Activated B cell treated with CpG ODN at 0.5 μM for 24 hours (primary cell): ENCODE measurements around the gene DRC3. TPM values are rescaled to one million over a fixed set of nuclear protein-coding genes. Genes with fewer than 3 reads are reported as not detected.
"Not testable (repeated sequence)": the region's sequence is repeated elsewhere in the genome, so short reads cannot be mapped to it uniquely, and the experiment has no call there.

Experiments used
- ATAC-seq: fragments of 200-7000 bp; cut with Tn5 transposase; one replicate; pipeline ENCODE4 v1.10.0; 2021; ENCODE audit warnings: low read depth, mild to moderate bottlenecking, moderate library complexity
- CTCF ChIA-PET: fragments of 350-600 bp; sonication (Branson Sonifier 250); formaldehyde crosslinking; loops from one replicate; lab custom pipeline; 2021; ENCODE audit warnings: antibody characterized with exemption; lab: Charles Lee
- POLR2A ChIA-PET: fragments of 350-600 bp; sonication (Branson Sonifier 250); formaldehyde crosslinking; loops from one replicate; lab custom pipeline; 2021; ENCODE audit warnings: antibody characterized with exemption; lab: Charles Lee
- DNase-seq: peaks from one replicate; pipeline ENCODE4 v3.0.0; 2022
- H3K27ac Mint-ChIP-seq: one replicate; pipeline ENCODE4 v1.8.0; 2020; ENCODE audit warnings: mixed read lengths
- H3K27me3 Mint-ChIP-seq: one replicate; pipeline ENCODE4 v1.8.0; 2021; ENCODE audit warnings: mixed read lengths
- H3K36me3 Mint-ChIP-seq: one replicate; pipeline ENCODE4 v1.8.0; 2021; ENCODE audit warnings: low read depth, mixed read lengths
- H3K4me1 Mint-ChIP-seq: one replicate; pipeline ENCODE4 v1.8.0; 2021; ENCODE audit warnings: mixed read lengths
- H3K4me3 Mint-ChIP-seq: one replicate; pipeline ENCODE4 v1.8.0; 2020; ENCODE audit warnings: mild to moderate bottlenecking, mixed read lengths
- H3K9me3 Mint-ChIP-seq: one replicate; pipeline ENCODE4 v1.8.0; 2020; ENCODE audit warnings: mixed read lengths
- intact Hi-C: fragments of 100-400 bp; cut with micrococcal nuclease; formaldehyde crosslinking; loops from one replicate; pipeline ENCODE4 v1.15.1; 2024
- total RNA-seq: library from RNA; stranded (reverse); gene quantifications from 2 replicates; pipeline ENCODE4 v1.2.3, GENCODE V29; 2022
- TF ChIP-seq, protein P1 (sequence below): fragments of 200-600 bp; IDR thresholded peaks from one replicate; pipeline ENCODE4 v1.8.0; 2022; ENCODE audit warnings: antibody characterized with exemption, mild to moderate bottlenecking

The DRC3 gene
- total RNA-seq, 1 donor from 2014 or later, result not detected

DNA sequence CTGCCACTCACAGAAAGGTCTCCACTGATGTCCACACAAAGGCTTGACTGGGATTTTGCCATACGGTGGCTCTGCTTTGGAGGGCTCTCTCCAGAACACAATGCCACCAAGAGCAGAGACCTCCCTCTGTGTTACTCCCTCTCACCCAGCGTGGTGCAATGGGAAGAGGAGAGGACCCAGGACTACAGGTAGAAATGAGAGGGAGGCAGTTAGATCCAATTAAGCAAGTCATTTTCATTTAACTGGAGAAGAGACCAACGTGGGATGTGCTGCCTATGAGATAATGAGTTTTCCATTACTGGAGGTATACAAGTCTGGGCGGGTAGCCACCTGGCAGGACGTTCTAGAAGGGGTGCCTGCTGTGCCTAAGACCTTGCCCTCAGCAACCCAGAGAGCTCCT is 34.7 kb upstream of the DRC3 start:
- intact Hi-C loops, result no loop called here
- POLR2A ChIA-PET, result no interaction called here
- peaks cover 8% of the 10 kb centered on the region for H3K4me1 Mint-ChIP-seq

DNA sequence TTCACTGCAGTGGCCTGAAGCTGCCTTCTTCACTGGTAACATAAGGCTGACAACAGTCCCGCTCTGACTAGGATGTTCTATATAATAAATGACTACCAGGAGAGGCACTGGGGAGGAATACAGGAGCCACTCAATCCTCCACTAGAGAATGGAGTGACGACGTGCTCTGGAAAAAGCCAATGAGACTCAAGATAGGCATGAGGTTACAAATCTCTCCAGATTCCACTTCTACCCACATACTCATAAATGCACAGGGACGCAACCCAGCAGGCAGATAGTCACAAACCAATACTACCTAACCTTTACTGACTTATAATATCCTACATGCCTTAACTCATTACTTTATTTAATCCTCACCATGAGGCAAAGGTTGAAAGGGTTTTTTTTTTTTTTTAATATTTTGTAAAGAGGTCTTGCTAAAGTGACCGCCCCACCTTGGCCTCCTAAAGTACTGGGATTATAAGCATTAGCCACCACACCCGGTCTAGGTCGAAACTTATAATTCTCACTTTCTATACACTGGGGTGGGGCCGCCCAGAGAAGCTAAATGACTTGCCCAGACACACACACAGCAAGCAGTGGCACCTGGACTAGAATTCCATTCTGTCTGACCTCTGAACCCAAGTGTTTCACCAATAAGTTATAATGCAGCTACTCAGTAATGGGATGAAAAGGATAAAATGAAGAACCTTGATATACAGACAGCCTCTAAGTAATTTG is 34.1 kb upstream of the DRC3 start:
- DNase-seq, result no peak
- no peak overlapping the region for H3K27ac Mint-ChIP-seq
- ChIA-PET POLR2A (no interaction called here), CTCF (no interaction called here)
- H3K4me1 Mint-ChIP-seq, result peaks cover 13% of the 10 kb centered on the region
- intact Hi-C loops, result no loop called here
- no peak for ATAC-seq
- H3K9me3 Mint-ChIP-seq, result no peaks in the 10 kb centered on the region
- TF ChIP-seq, protein P1, sequence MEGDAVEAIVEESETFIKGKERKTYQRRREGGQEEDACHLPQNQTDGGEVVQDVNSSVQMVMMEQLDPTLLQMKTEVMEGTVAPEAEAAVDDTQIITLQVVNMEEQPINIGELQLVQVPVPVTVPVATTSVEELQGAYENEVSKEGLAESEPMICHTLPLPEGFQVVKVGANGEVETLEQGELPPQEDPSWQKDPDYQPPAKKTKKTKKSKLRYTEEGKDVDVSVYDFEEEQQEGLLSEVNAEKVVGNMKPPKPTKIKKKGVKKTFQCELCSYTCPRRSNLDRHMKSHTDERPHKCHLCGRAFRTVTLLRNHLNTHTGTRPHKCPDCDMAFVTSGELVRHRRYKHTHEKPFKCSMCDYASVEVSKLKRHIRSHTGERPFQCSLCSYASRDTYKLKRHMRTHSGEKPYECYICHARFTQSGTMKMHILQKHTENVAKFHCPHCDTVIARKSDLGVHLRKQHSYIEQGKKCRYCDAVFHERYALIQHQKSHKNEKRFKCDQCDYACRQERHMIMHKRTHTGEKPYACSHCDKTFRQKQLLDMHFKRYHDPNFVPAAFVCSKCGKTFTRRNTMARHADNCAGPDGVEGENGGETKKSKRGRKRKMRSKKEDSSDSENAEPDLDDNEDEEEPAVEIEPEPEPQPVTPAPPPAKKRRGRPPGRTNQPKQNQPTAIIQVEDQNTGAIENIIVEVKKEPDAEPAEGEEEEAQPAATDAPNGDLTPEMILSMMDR, result no peak
- H3K36me3 Mint-ChIP-seq, result no peaks in the 10 kb centered on the region
- H3K27me3 Mint-ChIP-seq, result no peaks in the 10 kb centered on the region
- H3K4me3 Mint-ChIP-seq, result no peak overlapping the region

More for the DNA sequence above, 34.7 kb upstream of the DRC3 start:
- CTCF ChIA-PET, result no interaction called here
- H3K27me3 Mint-ChIP-seq, result no peaks in the 10 kb centered on the region
- DNase-seq (no peak), ATAC-seq (no peak)
- no peak overlapping the region for H3K27ac Mint-ChIP-seq
- H3K36me3 Mint-ChIP-seq, result no peaks in the 10 kb centered on the region
- H3K4me3 Mint-ChIP-seq, result no peak overlapping the region
- H3K9me3 Mint-ChIP-seq, result no peaks in the 10 kb centered on the region
- TF ChIP-seq, protein P1, result no peak

DNA sequence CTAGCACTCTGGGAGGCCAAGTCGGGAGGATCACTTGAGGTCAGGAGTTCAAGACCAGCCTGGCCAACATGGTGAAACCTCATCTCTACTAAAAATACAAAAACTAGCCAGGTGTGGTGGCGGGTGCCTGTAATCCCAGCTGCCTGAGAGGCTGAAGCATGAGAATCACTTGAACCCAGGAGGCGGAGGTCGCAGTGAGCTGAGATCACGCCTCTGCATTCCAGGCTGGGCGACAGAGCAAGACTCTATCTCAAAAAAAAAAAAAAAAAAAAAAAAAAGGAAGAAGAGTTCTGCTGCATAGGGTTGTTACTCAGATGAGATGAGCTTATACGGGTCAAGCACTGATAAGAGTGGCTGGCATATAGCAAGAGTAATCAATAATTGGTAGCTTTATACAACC is 32.7 kb upstream of the DRC3 start:
- CTCF ChIA-PET, H3K9me3 Mint-ChIP-seq, DNase-seq, H3K4me3 Mint-ChIP-seq, H3K27me3 Mint-ChIP-seq, H3K36me3 Mint-ChIP-seq, intact Hi-C loops, ATAC-seq, H3K27ac Mint-ChIP-seq: not testable (repeated sequence)
- H3K4me1 Mint-ChIP-seq, result peaks cover 15% of the 10 kb centered on the region
- POLR2A ChIA-PET, result interaction anchor here (0.7 kb wide), 1 partner anchor 20 kb away, joined by 12 read pairs; no protein-coding TSS in a partner anchor

DNA sequence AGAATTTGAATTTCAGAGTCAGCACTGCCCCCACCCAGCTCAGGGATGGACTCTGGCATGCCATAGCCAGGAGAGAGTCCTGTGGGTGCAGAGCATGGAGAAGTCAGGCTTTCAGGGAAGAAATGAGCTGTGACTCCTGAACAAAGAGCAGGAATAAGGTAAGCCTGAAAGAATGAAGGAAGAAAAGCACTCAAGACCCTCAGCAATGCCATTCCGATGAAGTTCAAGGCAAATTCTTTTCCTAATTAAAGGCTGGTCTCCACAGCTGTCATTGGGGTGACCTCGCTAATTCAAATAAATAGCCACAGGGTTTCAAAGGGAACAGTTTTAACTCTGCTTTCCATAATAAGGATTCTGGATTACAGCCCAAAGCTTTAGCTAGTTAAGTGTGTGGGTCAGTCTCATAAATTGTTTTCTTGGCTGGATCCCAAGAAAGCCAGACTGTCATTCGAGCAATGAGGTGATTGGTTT is 32.2 kb upstream of the DRC3 start:
- no peak overlapping the region for H3K4me3 Mint-ChIP-seq
- ATAC-seq, result no peak
- no peaks in the 10 kb centered on the region for H3K36me3 Mint-ChIP-seq
- TF ChIP-seq, protein P1, result no peak
- CTCF ChIA-PET, result interaction anchor here (0.6 kb wide), 1 partner anchor 21 kb away, joined by 3 read pairs; no protein-coding TSS in a partner anchor
- H3K4me1 Mint-ChIP-seq, result peaks cover 14% of the 10 kb centered on the region
- no peak for DNase-seq
- no peaks in the 10 kb centered on the region for H3K9me3 Mint-ChIP-seq
- no peaks in the 10 kb centered on the region for H3K27me3 Mint-ChIP-seq
- no peak overlapping the region for H3K27ac Mint-ChIP-seq
- intact Hi-C loops, result no loop called here
- POLR2A ChIA-PET, result no interaction called here

DNA sequence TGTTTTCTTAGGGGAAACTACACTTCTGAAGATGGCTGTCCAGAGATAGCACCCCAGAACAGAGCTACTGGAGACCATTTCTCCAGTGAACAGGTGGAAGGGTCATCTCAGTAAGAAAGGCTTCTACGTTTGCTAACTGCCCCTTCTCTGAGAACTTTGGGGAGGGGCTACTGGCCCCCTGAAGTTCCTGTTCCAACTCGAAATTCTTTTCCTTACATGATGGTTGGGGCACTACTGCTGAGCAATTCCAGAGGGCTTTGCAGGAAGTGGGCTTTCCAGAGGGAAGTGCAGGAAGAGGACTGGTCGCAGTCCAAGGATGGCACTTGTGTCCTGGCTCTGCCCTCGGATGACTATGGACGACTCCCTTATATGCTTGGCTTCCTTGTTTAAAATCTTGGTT is 31.6 kb upstream of the DRC3 start:
- no peak for ATAC-seq
- TF ChIP-seq, protein P1, result no peak
- ChIA-PET POLR2A (no interaction called here), CTCF (interaction anchor here (0.6 kb wide), 1 partner anchor 22 kb away, joined by 3 read pairs; no protein-coding TSS in a partner anchor)
- Mint-ChIP-seq H3K27me3 (no peaks in the 10 kb centered on the region), H3K4me3 (no peak overlapping the region), H3K27ac (no peak overlapping the region), H3K9me3 (no peaks in the 10 kb centered on the region), H3K4me1 (peaks cover 10% of the 10 kb centered on the region), H3K36me3 (no peaks in the 10 kb centered on the region)
- DNase-seq, result no peak
- intact Hi-C loops, result no loop called here
